Renal cortex interstitium (tissue), 11 donors: ENCODE measurements around the gene MRPL19. TPM values are rescaled to one million over a fixed set of nuclear protein-coding genes. Genes with fewer than 3 reads are reported as not detected.

Source experiments
- DNase-seq, 11 donors: peaks; one replicate each; pipeline ENCODE4 v3.0.0-alpha.2; 2013; ENCODE audit warnings: low read depth in 9 of 11, low spot score in 4 of 11; ENCODE audit errors: extremely low read depth in 1 of 11
- polyA plus RNA-seq, 3 donors: library from polyadenylated mRNA; unstranded; fragments of 120-200 nt; gene quantifications; one replicate each; pipeline ENCODE4 v1.2.1, GENCODE V29; 2013; ENCODE audit not compliant: insufficient read length in 3 of 3

The MRPL19 gene
- polyA plus RNA-seq, 3 donors = 61.3 to 63.2 (median 62.9) TPM

- no peak for DNase-seq
Measured at GRCh38 chr2:75609334-75609689, 37.3 kb upstream of the MRPL19 start.

- DNase-seq = no peak
Measured at GRCh38 chr2:75609937-75610508, 36.6 kb upstream of the MRPL19 start.

GRCh38 chr2:75610671-75611070 lies 35.9 kb upstream of the MRPL19 start:
- no peak for DNase-seq

GRCh38 chr2:75612108-75612861 lies 34.3 kb upstream of the MRPL19 start:
- DNase-seq = no peak

- DNase-seq = no peak
Measured at GRCh38 chr2:75612862-75613243, 33.7 kb upstream of the MRPL19 start.

- DNase-seq = no peak
Measured at GRCh38 chr2:75614162-75614651, 32.4 kb upstream of the MRPL19 start.

- DNase-seq = no peak
Measured at GRCh38 chr2:75616406-75616805, 30.2 kb upstream of the MRPL19 start.

- no peak for DNase-seq
Measured at GRCh38 chr2:75616933-75617332, 29.6 kb upstream of the MRPL19 start.

- no peak for DNase-seq
Measured at GRCh38 chr2:75619956-75620740, 26.4 kb upstream of the MRPL19 start.

GRCh38 chr2:75621228-75621627 lies 25.4 kb upstream of the MRPL19 start:
- no peak for DNase-seq

- no peak for DNase-seq
Measured at GRCh38 chr2:75622500-75622899, 24.1 kb upstream of the MRPL19 start.

GRCh38 chr2:75622929-75623328 lies 23.7 kb upstream of the MRPL19 start:
- no peak for DNase-seq

- peak in 7 of 11 donors; percentile 59 to 85 (median 78) for DNase-seq
Measured at GRCh38 chr2:75627902-75628504, 18.6 kb upstream of the MRPL19 start.

- no peak for DNase-seq
Measured at GRCh38 chr2:75632091-75632701, 14.4 kb upstream of the MRPL19 start.

- no peak for DNase-seq
Measured at GRCh38 chr2:75632813-75633212, 13.8 kb upstream of the MRPL19 start.

GRCh38 chr2:75633620-75634019 lies 13.0 kb upstream of the MRPL19 start:
- no peak for DNase-seq

- DNase-seq = no peak
Measured at GRCh38 chr2:75634945-75635344, 11.6 kb upstream of the MRPL19 start.

GRCh38 chr2:75637568-75637967 lies 9.0 kb upstream of the MRPL19 start:
- no peak for DNase-seq

GRCh38 chr2:75640621-75641121 lies 5.9 kb upstream of the MRPL19 start:
- peak; percentile 21 to 69 (median 55) for DNase-seq
